NCI-H82 treated with DMSO at 0.1 percent for 48 hours (cell line): Measurements from ENCODE around the gene LIG3.
"Not testable (repeated sequence)": the region's sequence is repeated elsewhere in the genome, so short reads cannot be mapped to it uniquely, and the experiment has no call there.

Experiments
- DNase-seq: peaks from one replicate; lab custom pipeline; 2025; ENCODE audit not compliant: unreplicated experiment; lab: John Stamatoyannopoulos, UW

LIG3 gene

DNA sequence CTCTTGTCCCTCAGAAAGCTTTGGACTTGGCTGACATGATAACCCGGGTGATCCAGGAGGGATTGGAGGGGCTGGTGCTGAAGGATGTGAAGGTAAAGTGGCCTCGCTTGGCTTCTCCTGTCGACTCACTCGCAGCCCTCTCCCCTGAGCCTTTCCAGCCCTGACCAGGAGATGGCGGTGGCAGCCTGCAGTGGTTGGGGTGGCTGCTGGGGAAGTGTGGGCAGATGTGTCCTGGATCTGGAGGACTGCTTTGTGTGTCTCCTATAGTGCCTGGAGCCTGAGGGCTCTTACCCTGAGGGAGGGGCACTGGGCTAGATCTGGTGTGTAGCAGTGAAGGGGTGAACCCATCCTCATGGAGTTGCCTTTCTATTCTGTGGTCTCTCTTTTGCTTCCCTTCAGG lies 17.9 kb downstream of the LIG3 start:
- DNase-seq: peak; percentile 21

DNA sequence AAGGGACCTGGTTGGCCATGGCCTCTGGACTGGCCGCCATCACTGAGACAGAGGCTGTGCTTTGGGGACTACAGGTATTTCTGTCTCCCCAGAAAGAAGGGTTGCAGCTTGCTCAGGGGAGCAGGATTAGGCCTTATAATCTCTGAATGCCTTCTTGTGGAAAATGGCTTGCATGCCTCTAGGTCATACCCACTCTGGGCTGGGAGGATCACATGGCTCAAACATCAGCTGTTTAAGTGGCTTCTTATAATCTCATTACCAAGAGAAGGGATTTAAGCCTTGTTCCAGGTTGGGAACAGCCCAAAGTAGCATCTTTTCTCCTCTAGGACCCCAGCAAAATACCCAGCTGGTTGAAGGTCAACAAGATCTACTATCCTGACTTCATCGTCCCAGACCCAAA lies 19.1 kb downstream of the LIG3 start:
- DNase-seq: peak; percentile 40

DNA sequence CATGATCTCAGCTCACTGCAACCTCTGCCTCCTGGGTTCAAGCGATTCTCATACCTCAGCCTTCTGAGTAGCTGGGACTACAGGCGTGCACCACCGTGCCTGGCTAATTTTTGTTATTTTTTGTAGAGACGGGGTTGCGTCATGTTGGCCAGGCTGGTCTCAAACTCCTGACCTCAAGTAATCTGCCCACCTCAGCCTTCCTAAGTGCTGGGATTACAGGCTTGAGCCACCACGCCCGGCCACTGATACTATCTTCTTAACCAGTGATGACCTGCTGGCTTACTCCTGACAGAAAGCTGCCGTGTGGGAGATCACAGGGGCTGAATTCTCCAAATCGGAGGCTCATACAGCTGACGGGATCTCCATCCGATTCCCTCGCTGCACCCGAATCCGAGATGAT lies 20.7 kb downstream of the LIG3 start:
- DNase-seq: not testable (repeated sequence)

DNA sequence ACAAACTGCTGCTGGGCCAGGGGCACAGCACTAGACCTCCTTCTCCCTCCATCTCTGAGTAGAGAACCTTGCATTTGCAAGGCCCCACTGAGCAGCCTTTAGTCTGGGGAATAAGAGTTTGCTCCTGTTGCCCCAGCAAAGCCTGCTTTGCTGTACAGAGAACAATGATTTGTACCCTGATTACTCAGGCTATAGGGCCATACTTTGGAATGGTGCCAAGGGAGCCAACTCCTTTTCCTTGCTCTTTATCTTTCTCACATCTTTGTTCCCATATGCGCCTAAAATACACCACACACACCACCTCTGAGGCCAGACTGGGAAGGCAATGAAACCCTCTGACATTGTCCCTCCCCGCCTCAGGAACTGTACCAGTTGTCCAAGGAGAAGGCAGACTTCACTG lies 21.2 kb downstream of the LIG3 start:
- no peak for DNase-seq

DNA sequence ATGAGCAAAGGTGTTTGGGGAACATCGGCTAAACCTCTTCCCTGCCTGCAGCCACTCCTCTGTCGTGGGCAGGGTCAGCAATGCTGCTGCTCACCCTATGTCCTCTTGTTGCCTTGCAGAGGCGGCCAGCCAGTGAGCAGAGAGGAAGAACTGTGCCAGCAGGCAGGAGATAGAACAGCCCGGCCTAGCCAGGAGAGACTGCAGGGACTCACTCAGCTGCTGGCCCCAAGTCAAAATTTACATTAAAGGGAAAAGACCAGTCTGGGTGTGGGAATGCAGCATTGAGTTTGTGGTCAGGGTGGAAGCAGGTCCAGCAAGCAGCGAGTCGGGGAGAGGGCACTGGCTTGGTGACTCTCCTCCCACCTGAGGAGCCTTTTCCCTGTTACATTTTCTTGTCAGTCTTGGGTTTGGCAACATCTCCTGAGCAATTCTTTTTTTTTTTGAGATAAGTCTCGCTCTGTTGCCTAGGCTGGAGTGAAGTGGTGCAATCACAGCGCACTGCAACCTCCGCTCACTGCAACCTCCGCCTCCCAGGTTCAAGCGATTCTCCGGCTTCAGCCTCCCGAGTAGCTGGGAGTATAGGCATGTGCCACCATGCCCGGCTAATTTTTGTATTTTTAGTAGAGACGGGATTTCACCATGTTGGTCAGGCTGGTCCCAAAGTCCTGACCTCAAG lies 22.7 kb downstream of the LIG3 start:
- no peak for DNase-seq

DNA sequence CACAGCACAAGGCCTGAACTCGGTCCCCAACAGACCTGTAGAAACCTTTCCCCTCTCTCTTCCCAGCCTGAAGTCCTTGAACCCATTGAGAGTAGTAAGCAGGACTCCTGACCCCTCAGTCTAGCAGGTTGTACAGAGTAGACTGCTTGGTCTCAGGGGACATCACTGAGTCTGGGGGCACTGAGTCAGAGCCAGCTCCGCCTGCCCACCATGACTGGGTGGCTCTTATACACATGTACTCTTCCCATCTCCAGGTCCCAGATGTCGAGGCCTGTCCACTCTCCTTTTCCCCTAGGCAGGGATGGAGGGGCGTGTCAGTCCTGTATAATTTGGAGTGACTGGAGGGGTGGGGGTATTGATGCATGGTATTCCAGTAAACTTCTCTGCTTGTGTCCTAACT lies 23.5 kb downstream of the LIG3 start:
- no peak for DNase-seq

DNA sequence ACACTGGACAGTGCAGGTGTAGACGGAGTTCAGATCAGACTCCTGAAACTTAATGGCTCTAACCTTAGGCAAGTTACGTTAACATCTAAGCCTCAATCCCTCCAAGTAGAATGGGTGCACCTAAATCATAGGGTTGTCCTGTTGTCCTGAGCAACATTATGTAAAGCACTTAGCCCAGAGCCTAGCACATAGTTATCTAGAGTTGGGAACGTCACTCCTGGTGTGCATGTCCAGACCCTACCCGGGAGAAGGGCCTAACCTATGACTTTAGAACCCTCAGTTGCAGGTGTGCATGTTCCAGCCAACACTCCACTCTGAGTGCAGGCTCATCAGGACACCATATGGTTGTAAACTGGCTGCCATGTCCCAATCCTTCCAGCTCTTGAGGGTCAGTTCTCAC lies 26.0 kb downstream of the LIG3 start:
- DNase-seq: no peak

DNA sequence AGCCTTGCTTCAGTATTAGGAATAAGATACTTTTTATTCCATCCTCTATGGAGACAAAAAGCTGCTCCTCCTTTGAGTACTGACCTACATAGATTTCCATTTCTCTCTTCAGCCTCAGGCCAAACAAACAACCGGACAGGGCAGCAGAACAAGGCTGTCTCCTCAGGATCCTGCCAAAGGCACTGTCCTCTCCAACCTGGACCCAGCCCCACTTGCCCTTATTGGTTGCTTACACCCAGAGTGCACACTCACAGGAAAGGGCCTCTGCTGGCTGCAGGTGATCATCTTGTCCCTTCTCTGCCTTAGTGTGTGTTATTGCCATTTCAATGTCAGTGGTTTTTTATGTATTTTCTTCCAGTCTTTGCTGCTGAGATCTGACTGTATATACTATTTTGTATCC lies 26.6 kb downstream of the LIG3 start:
- DNase-seq: no peak

DNA sequence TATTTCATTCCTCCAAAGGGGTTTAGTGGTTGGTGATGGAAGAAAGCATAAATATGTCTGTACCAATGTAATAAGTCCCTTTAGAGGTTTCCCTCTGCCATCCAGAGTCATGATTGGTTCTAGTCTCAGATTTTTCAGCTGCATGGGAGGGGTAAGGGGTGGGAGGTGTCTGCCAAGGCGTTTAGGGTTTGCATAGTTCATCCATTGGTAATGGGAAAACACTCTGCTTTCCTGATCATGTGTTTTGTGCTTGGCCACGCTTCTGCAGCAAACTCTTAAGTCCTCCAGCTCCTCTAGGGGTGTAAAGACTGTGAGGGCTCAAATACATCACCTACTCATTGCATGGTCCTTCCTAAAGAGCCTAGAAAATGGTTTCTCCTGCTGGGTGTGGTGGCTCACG lies 29.8 kb downstream of the LIG3 start:
- no peak for DNase-seq

DNA sequence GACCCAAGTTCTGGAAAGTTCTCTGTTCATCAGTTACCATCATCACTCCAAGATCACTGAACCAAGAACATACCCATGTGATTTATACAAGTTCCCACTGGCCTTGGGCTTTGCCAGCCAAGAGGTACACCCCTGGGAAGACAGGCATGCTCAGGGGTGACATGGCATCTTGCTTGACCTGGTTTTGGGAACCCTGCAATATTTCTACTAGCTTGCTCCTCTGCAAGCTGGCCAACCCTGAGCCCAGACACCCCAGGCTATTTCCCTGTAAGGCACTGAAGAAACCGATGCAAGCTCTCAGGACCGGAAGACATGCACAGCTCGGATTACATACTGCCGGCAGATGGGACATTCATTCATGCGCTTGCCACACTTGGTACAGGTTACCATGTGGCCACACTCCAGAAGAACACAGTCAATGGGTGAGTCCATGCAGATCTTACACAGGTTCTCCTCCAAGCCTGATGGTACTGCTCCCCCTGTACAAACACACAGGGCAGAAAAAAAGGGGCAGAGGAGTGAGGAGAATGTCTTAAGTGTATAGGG lies 31.4 kb downstream of the LIG3 start:
- peak; percentile 19 for DNase-seq

DNA sequence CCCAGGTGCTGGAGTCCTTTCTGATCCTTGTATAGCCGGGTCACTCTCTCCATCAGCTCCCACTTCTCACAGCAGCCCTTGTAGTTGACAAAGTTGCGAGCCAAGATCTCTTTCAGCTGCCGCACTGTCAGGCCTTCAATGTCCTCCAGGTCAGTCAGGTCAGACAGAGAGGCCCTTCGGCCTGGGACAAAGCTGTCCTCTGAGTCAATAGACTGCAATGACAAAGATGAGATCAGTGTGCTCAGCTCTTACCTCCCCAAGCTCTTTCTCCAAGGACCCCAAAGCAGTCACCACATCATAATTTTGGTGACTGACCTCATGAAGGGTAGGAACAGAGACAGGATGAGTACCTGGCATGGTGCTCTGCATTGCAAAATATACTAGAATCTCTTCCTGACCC lies 36.1 kb downstream of the LIG3 start:
- no peak for DNase-seq

DNA sequence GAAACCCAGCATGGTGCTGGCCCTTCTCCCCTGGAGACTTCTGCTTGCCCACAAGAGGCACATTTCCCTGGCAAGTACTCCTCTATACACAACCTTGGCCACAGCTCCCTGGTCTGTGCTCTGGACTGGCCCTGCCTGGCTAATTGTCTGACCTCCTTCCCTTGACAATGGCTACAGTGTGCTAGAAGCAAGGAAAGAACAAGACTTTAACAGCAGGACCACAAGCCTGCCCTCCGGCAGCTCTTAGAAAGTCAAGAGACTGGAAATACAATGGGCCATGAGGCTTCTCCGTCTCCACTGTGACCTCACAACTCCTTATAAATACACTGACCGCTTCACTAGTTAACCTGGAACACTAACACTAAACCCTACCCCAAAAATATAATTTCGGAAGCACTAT lies 36.7 kb downstream of the LIG3 start:
- no peak for DNase-seq

DNA sequence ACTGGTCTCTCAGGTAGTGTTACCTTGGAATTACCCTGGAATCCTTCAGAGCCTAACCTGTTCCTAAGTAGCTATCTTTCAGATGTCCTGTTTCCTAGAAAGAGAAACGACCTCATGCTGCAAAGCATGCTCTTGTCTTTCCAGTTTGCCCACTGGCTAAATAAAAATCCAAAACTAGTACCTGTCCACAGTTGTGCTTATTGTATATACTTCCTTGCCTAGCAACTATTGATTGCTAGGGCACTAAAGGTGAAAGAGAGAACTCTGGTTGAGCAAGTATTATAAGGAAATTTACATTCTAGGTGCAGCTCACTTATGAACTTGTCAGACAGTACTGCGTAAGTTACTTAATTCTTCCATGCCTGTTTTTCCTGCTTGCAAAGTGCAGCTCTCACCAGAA lies 38.5 kb downstream of the LIG3 start:
- no peak for DNase-seq

DNA sequence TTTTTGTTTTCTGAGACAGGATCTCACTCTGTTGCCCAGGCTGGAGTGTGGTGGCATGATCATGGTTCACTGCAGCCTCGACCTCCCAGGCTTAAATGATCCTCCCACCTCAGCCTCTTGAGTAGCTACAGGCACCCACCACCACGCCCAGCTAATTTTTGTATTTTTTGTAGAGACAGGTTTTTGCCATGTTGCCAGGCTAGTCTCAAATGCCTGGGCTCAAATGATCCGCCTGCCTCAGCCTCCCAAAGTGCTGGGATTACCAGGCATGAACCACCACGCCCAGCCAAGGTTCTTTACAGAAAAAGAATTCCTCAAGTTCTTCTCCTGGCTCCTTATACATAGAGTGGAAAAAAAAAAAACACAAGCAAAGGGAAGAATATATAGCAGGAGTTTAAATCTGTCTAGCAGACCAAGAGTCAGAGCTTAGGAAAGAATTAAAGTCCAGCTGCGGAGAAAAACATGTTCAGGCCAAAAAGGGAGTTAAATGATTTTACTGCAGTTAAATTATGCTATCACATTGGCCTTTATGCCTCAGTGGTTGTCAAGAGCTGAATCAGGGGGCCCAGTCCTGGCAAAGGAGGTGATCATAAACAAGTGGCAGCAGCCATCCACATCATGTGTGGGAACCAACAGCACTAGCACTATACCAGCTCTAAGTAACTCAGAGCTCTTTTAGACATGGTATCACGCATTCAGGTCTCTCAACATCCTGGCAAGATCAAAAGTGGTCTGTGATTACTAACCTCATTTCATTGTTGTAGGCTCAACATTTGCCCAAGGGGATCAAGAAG lies 39.3 kb downstream of the LIG3 start:
- no peak for DNase-seq

DNA sequence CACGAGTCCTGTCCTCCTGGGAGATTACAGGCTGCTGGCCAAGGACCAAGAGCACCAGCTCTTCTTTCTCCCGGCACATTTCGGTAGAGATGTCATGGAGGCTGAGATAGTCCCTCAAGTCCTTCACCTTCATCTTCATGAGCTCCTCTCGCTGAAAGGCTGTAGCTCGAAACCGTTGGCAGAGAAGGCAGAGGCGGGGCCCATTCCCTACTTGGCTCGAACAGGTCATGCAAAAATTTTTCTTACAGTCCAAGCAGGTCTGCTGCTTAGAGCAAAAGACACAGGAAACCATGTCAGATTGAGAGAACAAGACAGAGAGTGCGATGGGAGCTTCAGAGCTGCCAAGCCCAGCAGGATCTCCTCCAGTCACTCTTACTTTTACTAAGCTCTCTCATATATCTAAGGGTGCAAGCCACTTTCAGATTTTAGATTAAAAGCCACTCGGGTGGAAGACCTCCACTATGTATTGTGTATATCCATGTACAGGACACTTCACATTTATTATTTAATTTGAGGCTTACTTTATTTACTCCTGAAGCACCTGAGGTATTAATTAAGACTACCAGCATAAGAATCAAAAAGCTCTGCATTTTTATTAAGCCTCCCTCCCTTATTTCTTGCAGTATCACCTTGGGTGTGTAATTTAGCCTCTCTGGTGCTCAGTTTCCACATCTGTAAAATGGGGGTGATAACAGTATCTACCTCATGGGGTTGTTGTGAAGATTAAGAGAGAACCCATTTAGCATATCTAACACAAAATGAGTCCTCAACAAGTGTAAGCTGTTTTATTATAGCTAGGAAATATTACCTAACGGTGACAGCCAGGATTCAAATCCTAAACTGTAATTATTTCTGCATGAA lies 41.4 kb downstream of the LIG3 start:
- no peak for DNase-seq

DNA sequence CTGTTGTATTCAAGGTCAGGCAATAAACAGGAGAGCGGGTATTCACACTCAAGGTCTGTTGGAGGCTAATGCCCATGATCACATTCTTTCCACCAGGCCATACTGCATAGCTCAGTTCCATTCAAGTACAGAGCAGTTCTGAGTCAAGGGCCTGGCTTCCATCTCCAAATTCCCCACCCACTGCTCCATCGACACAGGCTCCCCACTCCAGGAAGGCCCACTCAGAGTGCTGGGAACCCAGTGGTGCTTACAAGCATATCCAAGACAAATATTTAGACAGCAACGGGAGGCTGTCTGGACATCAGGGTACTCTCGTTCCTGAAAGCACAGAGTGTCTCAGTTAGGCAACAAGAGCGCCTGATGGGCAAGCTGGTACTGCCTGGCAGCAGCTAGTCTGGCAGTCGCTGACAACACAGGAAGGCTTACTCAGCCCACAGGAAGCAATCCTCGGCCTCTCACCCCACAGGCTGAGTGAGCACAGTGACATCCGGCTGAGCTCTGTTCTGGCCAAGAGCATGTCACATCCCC lies 42.3 kb downstream of the LIG3 start:
- DNase-seq: no peak

DNA sequence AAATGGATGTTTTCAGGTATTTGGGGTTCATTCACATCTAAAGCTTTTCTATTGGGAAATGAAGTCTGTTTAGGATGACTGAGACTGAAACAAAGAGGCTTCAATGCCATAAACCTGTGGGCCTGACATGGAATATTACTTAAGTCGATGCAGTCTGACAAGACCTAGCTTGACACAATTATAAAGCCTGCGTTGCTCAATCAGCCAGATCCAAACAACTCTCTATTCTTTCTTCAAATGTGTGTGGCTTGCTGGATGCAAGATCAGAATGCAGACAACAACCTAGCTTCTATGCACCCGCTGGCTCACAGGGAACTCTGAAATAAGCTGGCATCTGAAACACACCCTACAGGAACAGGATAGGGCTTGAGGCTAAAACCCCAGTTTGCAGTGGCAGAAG lies 43.2 kb downstream of the LIG3 start:
- DNase-seq: no peak

DNA sequence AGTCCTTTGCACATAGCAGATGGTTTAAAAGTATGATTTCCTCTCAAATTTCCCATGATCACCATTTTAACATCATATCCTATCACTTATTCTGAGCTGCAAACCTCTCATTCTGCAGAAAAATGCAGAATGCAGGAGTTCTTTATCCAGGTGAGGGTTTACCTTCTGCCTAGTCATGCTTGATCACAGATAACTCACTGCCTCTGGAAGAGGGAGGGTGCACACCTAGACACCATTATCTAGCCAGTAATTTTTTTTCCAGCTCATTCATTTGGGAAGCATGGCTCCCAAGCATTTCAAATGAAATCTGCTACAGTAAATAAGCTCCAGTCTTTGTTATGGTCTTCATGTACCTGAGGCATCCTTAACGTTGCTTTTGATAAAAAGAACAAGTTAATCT lies 45.2 kb downstream of the LIG3 start:
- DNase-seq: no peak

DNA sequence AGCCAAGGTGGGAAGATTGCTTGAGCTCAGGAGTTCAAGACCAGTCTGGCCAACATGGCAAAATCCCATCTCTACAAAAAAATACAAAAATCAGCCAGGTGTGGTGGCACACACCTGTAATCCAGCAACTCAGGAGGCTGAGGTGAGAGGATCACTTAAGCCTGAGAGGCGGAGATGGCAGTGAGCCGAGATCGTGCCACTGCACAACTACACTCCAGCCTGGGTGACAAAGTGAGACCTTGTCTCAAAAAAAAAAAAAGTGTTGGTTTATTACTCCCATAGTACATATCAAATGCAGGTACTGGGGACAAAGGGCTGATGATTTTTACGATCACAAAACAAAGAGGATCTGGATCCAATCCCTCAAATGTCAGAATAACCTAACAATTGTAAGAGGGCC lies 47.8 kb downstream of the LIG3 start:
- DNase-seq: not testable (repeated sequence)

DNA sequence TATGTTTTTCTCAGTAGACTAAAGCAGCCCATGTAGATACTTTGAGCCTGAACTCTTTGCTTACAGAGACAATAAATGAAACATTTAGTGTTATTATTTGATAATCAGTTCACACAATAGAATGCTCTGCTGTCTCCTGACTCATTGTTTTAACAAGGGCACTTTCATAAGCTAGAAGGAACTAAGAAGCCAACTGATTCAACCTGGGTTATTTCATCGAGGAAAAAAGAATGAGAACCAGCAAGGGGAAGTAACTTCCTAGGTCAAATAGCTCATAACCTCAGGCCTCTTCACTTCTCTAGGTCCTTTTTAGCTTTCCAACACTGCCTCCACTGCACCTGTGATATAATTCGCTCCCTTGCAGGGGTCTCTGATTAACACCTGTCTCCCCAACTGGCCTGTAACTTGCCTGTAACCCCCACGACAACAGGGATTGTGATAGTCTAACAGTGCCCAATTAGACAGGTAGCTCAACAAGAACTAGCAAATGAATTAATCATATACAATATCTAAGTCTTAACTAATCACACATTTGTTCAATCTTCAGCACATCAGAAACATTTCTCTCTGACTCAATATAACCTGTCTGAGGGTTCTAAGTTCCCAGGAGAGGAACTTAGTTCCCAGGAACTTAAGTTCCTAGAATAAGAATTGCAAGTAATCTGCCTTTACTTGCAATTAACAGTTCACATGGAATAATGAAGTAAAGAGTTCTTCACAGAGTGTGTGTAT lies 48.4 kb downstream of the LIG3 start:
- no peak for DNase-seq

DNA sequence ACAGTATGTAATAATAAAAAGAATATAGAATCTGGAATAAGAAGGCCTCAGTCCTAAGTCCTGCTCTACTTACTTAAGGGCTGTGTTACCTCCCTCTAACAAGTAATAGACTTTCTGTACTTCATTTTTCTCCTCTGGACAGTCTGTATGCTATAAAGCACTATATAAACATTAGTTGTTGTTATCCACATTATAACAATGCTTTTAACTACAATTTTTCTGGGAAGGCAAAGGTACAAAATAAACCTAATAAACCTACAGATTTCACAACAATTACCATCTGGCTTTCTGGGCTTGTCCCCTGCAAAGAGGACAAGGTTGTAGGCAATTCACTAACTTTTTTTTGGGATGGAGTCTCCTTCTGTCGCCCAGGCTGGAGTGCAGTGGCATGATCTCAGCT lies 50.5 kb downstream of the LIG3 start:
- no peak for DNase-seq
